ENCODE measurements around the gene PFDN4. TPM values are rescaled to one million over a fixed set of nuclear protein-coding genes. Genes with fewer than 3 reads are reported as not detected.

The PFDN4 gene
- total RNA-seq, 1 experiment from 2014 or later: 246 TPM

- DNase-seq (ENCODE audit: low read depth): peak; percentile 88
Observed at GRCh38 chr20:54267483-54268003, 59.7 kb downstream of the PFDN4 start.

- no peak for DNase-seq (ENCODE audit: low read depth)
Observed at GRCh38 chr20:54268941-54269340, 61.1 kb downstream of the PFDN4 start.

Other genes with a start within 250 kb of the PFDN4 start
- 0.07 TPM in 1 of 2 replicates, not detected in the other for gene BCAS1, start 137.5 kb upstream of the PFDN4 start, total RNA-seq (2014; rRNA removed; shearing (Covaris generic))
- gene CYP24A1, start 34.1 kb upstream of the PFDN4 start, total RNA-seq (2014; rRNA removed; shearing (Covaris generic)): 32.8 and 39.6 TPM in 2 replicates